WERI-Rb-1 (cell line): ENCODE data around the gene FOXK2.
"Not testable (repeated sequence)": the region's sequence is repeated elsewhere in the genome, so short reads cannot be mapped to it uniquely, and the experiment has no call there.

ENCODE experiments used
- DNase-seq: peaks from one replicate; pipeline ENCODE4 v3.0.0-alpha.2; 2020
- H3K27ac ChIP-seq: fragments of 250-450 bp; sonication (Bioruptor Pico); 2 replicates; pipeline ENCODE4 v1.5.1; 2020; ENCODE audit warnings: mild to moderate bottlenecking, moderate library complexity
- H3K27me3 ChIP-seq: fragments of 250-450 bp; sonication (Bioruptor Pico); 2 replicates; pipeline ENCODE4 v1.5.1; 2021; ENCODE audit warnings: mild to moderate bottlenecking, low read depth, moderate library complexity; ENCODE audit not compliant: insufficient read depth, severe bottlenecking
- H3K36me3 ChIP-seq: fragments of 250-450 bp; sonication (Bioruptor Pico); 2 replicates; pipeline ENCODE4 v1.5.1; 2020; ENCODE audit warnings: mild to moderate bottlenecking, moderate library complexity
- H3K4me3 ChIP-seq: 2 replicates; pipeline ENCODE4 v1.5.1; 2011; ENCODE audit warnings: low read depth, mild to moderate bottlenecking, control low read depth, low read length
- H3K9me3 ChIP-seq: fragments of 250-450 bp; sonication (Bioruptor Pico); 2 replicates; pipeline ENCODE4 v1.5.1; 2021; ENCODE audit warnings: mild to moderate bottlenecking, moderate library complexity; ENCODE audit not compliant: severe bottlenecking
- TF ChIP-seq, protein P1 (sequence below): IDR thresholded peaks from 2 replicates; pipeline ENCODE4 v1.5.1; 2011; ENCODE audit warnings: low read depth, mild to moderate bottlenecking, control low read depth, inconsistent platforms, low read length

Gene FOXK2

GRCh38 chr17:82547981-82548380, 28.4 kb downstream of the FOXK2 start:
- Histone ChIP-seq H3K27me3 (no peaks in the 10 kb centered on the region), H3K4me3 (no peak overlapping the region), H3K27ac (no peak overlapping the region), H3K9me3 (no peaks in the 10 kb centered on the region), H3K36me3 (peaks cover 27% of the 10 kb centered on the region)
- TF ChIP-seq, protein P1, sequence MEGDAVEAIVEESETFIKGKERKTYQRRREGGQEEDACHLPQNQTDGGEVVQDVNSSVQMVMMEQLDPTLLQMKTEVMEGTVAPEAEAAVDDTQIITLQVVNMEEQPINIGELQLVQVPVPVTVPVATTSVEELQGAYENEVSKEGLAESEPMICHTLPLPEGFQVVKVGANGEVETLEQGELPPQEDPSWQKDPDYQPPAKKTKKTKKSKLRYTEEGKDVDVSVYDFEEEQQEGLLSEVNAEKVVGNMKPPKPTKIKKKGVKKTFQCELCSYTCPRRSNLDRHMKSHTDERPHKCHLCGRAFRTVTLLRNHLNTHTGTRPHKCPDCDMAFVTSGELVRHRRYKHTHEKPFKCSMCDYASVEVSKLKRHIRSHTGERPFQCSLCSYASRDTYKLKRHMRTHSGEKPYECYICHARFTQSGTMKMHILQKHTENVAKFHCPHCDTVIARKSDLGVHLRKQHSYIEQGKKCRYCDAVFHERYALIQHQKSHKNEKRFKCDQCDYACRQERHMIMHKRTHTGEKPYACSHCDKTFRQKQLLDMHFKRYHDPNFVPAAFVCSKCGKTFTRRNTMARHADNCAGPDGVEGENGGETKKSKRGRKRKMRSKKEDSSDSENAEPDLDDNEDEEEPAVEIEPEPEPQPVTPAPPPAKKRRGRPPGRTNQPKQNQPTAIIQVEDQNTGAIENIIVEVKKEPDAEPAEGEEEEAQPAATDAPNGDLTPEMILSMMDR: no peak
- DNase-seq: no peak

DNA sequence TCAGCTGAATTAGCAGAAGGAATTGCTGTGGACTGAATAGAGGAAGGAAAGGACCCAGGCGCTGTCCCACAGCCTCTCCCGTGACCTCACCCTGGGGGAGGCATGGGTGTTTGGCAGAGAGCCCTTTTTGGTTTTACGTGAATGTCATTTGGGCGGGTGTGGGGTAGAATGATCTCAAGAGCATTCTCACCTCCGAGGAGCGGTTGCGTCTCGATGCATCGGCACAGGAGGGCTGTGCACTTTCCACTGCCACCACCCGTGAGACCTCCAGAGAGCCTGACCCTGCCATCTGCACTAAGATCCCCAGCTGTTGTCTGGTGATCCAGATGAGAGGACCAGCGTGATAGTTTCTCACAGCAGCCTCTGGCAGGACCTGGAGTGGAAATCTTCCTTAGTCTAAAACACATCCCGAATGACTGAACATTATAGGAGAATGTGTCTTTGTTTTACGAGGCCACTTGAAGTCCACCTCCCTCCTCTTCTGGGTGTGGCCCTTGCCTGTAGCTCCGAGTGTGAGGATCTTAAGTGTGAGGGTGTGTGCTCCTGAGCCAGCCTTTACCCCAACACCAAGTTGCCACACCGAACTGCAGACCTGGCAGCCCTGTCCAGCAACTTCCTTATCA, 29.3 kb downstream of the FOXK2 start:
- Histone ChIP-seq H3K36me3 (peaks cover 27% of the 10 kb centered on the region), H3K9me3 (no peaks in the 10 kb centered on the region), H3K4me3 (no peak overlapping the region), H3K27ac (no peak overlapping the region), H3K27me3 (no peaks in the 10 kb centered on the region)
- TF ChIP-seq, protein P1: no peak
- DNase-seq: no peak

- H3K36me3 ChIP-seq: peaks cover 23% of the 10 kb centered on the region
These were observed 32.4 kb downstream of the FOXK2 start for GRCh38 chr17:82551779-82552457.

DNA sequence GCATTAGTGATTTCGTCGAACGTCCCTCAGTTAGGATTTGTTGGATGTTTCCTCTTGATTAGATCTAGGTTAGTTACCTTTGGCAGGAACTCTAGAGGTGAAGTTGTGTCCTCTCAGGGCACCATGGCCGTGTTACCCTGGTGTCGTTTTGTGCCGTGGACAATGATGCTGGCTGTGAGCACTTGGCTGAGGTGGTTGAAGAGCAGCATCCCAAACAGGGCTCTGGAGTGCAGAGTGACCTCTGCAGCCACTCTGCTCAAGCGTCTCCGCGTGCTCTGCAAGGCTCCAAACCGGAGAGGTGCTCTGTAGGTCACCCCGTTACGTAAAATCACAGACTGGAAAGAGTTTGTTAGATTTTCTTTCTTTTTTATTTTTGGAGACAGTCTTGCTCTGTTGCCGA, 33.0 kb downstream of the FOXK2 start:
- DNase-seq: no peak
- TF ChIP-seq, protein P1: no peak
- Histone ChIP-seq H3K36me3 (peaks cover 21% of the 10 kb centered on the region), H3K27me3 (no peaks in the 10 kb centered on the region), H3K27ac (no peak overlapping the region), H3K4me3 (no peak overlapping the region), H3K9me3 (no peaks in the 10 kb centered on the region)

More at GRCh38 chr17:82551779-82552457, 32.4 kb downstream of the FOXK2 start:
- H3K27me3 ChIP-seq: no peaks in the 10 kb centered on the region
- peak; percentile 86 for DNase-seq
- H3K9me3 ChIP-seq: no peaks in the 10 kb centered on the region
- TF ChIP-seq, protein P1: peak; percentile 86
- no peak overlapping the region for H3K27ac ChIP-seq
- H3K4me3 ChIP-seq: no peak overlapping the region

- H3K4me3 ChIP-seq: no peak overlapping the region
- TF ChIP-seq, protein P1: no peak
- peaks cover 21% of the 10 kb centered on the region for H3K36me3 ChIP-seq
- no peak overlapping the region for H3K27ac ChIP-seq
- no peak for DNase-seq
- no peaks in the 10 kb centered on the region for H3K9me3 ChIP-seq
- H3K27me3 ChIP-seq: no peaks in the 10 kb centered on the region
These were observed 33.8 kb downstream of the FOXK2 start for GRCh38 chr17:82553210-82553930.

DNA sequence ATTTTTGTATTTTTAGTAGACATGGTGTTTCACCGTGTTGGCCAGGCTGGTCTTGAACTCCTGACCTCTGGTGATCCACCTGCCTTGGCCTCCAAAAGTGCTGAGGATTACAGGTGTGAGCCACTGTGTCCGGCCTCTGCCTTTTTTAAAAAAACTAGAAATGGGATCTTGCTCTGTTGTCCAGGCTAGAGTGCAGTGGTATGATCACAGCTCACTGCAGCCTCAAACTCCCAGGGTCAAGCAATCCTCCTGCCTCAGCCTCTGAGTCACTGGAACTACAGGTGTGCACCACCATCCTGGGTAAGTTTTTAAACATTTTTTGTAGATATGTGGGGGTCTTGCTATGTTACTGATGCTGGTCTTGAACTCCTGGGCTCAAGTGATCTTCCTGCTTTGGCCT, 38.0 kb downstream of the FOXK2 start:
- H3K27ac ChIP-seq, H3K9me3 ChIP-seq, DNase-seq, H3K4me3 ChIP-seq, H3K27me3 ChIP-seq: not testable (repeated sequence)
- H3K36me3 ChIP-seq: peaks cover 16% of the 10 kb centered on the region
